PC-3 (cell line): ENCODE measurements around the gene SLC8A2. TPM values are rescaled to one million over a fixed set of nuclear protein-coding genes. Genes with fewer than 3 reads are reported as not detected.

ENCODE experiments used
- ATAC-seq: fragments of 200-7000 bp; cut with Tn5 transposase; 2 replicates; pipeline ENCODE4 v1.9.1; 2020; ENCODE audit warnings: mild to moderate bottlenecking, moderate library complexity
- BruUV-seq: library from RNA; stranded (reverse); fragments of 400-500 nt; replicated peaks from 2 replicates; lab custom pipeline; 2021; lab: Mats Ljungman, UMichigan
- CTCF ChIA-PET: fragments of 300-600 bp; sonication (Branson Sonifier 250); formaldehyde crosslinking; loops from one replicate; lab custom pipeline; 2022; ENCODE audit warnings: antibody characterized with exemption; lab: Charles Lee
- POLR2A ChIA-PET: fragments of 300-600 bp; sonication (Branson Sonifier 250); formaldehyde crosslinking; loops from one replicate; lab custom pipeline; 2022; ENCODE audit warnings: antibody characterized with exemption; ENCODE audit not compliant: unreplicated experiment; lab: Charles Lee
- DNase-seq: peaks from one replicate; pipeline ENCODE4 v3.0.0-alpha.2; 2015
- H2AFZ ChIP-seq: fragments of 300-600 bp; sonication (generic); 2 replicates; pipeline ENCODE4 v1.6.0; 2016; ENCODE audit warnings: antibody characterized with exemption, low read length
- H3F3A ChIP-seq: fragments of 300-600 bp; sonication (generic); one replicate; pipeline ENCODE4 v1.6.0; 2017; ENCODE audit warnings: antibody characterized with exemption, low read length, control low read depth, mild to moderate bottlenecking; ENCODE audit not compliant: unreplicated experiment
- H3K27ac ChIP-seq: fragments of 300-600 bp; sonication (generic); 2 replicates; pipeline ENCODE4 v1.5.1; 2016; ENCODE audit warnings: mild to moderate bottlenecking, low read length
- H3K27me3 ChIP-seq: fragments of 300-600 bp; sonication (generic); 2 replicates; pipeline ENCODE4 v1.6.1; 2016; ENCODE audit warnings: low read length, mixed read lengths
- H3K36me3 ChIP-seq: fragments of 300-600 bp; sonication (generic); 2 replicates; pipeline ENCODE4 v1.6.1; 2016; ENCODE audit warnings: low read depth, mixed run types, low read length, mixed read lengths
- H3K4me1 ChIP-seq: fragments of 300-600 bp; sonication (generic); 2 replicates; pipeline ENCODE4 v1.5.1; 2016; ENCODE audit warnings: low read length; ENCODE audit not compliant: insufficient read depth
- H3K4me2 ChIP-seq: fragments of 300-600 bp; sonication (generic); 2 replicates; pipeline ENCODE4 v1.6.0; 2016; ENCODE audit warnings: low read length
- H3K4me3 ChIP-seq: fragments of 300-600 bp; sonication (generic); 2 replicates; pipeline ENCODE4 v1.5.1; 2016; ENCODE audit warnings: mild to moderate bottlenecking, low read length, mixed read lengths
- H3K79me2 ChIP-seq: fragments of 300-600 bp; sonication (generic); 2 replicates; pipeline ENCODE4 v1.6.1; 2017; ENCODE audit warnings: low read length, mixed read lengths
- H3K9ac ChIP-seq: fragments of 300-600 bp; sonication (generic); 2 replicates; pipeline ENCODE4 v1.6.0; 2016; ENCODE audit warnings: mild to moderate bottlenecking, low read length
- H3K9me2 ChIP-seq: fragments of 300-600 bp; sonication (generic); replicated peaks from 2 replicates; pipeline ENCODE4 v1.6.1; 2016; ENCODE audit warnings: mixed run types, low read length, mixed read lengths
- H3K9me3 ChIP-seq: fragments of 300-600 bp; sonication (generic); 2 replicates; pipeline ENCODE4 v1.6.1; 2016; ENCODE audit warnings: low read length, mixed read lengths
- H4K20me1 ChIP-seq: fragments of 300-600 bp; sonication (generic); 2 replicates; pipeline ENCODE4 v1.6.1; 2016; ENCODE audit warnings: low read length, mixed read lengths
- CTCF ChIP-seq: fragments of 300-600 bp; sonication (generic); conservative IDR thresholded peaks from 2 replicates; pipeline ENCODE4 v1.5.1; 2017; ENCODE audit warnings: antibody characterized with exemption, low read depth, mild to moderate bottlenecking, low read length
- EZH2 ChIP-seq: fragments of 300-600 bp; sonication (generic); IDR thresholded peaks from one replicate; pipeline ENCODE4 v1.6.1; 2017; ENCODE audit warnings: antibody characterized with exemption, mild to moderate bottlenecking, low read length; ENCODE audit not compliant: unreplicated experiment
- EZH2phosphoT487 ChIP-seq: fragments of 300-600 bp; sonication (generic); IDR thresholded peaks from 2 replicates; pipeline ENCODE4 v1.6.1; 2018; ENCODE audit warnings: mild to moderate bottlenecking, antibody characterized with exemption, low read length, borderline replicate concordance
- intact Hi-C: fragments of 100-400 bp; cut with micrococcal nuclease; formaldehyde crosslinking; loops from 2 replicates; pipeline ENCODE4 v1.9.0; 2023
- total RNA-seq: library from RNA; depleted of rRNA; stranded (reverse); fragments of >200 nt; gene quantifications from 2 replicates; pipeline ENCODE4 v1.2.3, GENCODE V29; 2014

The SLC8A2 gene
- total RNA-seq, 1 experiment from 2014 or later = 0.33 TPM

DNA sequence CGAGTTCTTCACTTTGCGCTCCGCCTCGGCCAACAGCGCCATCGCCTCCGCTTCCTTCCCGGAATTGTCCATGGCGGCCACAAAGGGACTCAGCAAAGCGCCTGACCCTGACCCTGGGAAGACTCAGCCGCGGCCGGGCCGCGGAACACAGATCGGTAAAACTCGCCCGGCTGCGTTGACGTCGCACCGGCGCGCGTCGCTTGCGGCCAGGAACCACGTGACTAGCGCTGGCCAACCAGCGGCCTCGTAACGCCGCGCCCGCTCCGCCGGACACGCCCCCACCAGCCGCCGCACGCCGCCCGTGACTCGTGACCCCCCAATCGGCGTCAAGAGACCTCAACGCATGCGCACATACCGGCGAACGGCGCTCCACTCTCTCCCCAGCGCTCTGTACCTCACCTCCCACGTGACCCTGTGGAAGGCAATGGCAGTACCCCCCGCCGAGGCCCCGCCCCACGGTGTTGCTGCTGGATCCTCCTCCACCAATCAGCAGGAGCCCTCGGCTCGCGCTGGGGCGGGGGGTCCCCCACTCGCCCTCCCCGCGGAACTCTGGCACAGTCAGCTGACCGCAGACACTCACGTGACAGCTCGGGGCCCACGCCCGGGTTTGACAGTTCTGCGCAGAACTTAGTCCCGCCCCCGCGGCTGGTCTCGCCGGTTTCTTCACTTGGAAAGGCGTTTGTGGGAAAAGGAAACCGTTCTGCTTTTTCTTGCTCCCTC lies 43.3 kb upstream of the SLC8A2 start, which contains the start of gene NAPA:
TSS of gene NAPA (minus strand) at position 195 of the 720 bp plus-strand sequence. CDS start at position 72, 123 bp downstream.
- Histone ChIP-seq H3K9me2 (no peaks in the 10 kb centered on the region), H2AFZ (peak within 1 kb of the TSS; percentile 94), H3K36me3 (no peaks in the 10 kb centered on the region), H3K9me3 (no peaks in the 10 kb centered on the region), H3K4me1 (peaks cover 31% of the 10 kb centered on the region), H4K20me1 (peaks cover 13% of the 10 kb centered on the region; the same call in 1 of the 2 replicates), H3K4me2 (peak within 1 kb of the TSS; percentile 93), H3K27me3 (no peaks in the 10 kb centered on the region), H3K27ac (peak within 1 kb of the TSS; percentile 64), H3K79me2 (peaks cover 48% of the 10 kb centered on the region), H3K4me3 (peak within 1 kb of the TSS; percentile 95), H3F3A (no peaks in the 10 kb centered on the region), H3K9ac (peak within 1 kb of the TSS; percentile 93)
- intact Hi-C loops = loop anchor here (1.0 to 10.0 kb wide), 5 partner anchors 47 to 180 kb away; partner anchors contain the start of gene BICRA
- no peak for TF ChIP-seq EZH2
- no peak for TF ChIP-seq CTCF
- TF ChIP-seq EZH2phosphoT487 = no peak
- BruUV-seq = no TSS peak
- POLR2A ChIA-PET = interaction anchor here (0.6 kb wide), 1 partner anchor 65 kb away, joined by 4 read pairs; no protein-coding TSS in a partner anchor
- CTCF ChIA-PET = interaction anchor here (0.6 to 1.2 kb wide), 4 partner anchors 31 to 133 kb away, joined by 3 to 10 read pairs (median 6); partner anchors contain the start of gene KPTN
- ATAC-seq (peak; percentile 94), DNase-seq (peak; percentile 98)

DNA sequence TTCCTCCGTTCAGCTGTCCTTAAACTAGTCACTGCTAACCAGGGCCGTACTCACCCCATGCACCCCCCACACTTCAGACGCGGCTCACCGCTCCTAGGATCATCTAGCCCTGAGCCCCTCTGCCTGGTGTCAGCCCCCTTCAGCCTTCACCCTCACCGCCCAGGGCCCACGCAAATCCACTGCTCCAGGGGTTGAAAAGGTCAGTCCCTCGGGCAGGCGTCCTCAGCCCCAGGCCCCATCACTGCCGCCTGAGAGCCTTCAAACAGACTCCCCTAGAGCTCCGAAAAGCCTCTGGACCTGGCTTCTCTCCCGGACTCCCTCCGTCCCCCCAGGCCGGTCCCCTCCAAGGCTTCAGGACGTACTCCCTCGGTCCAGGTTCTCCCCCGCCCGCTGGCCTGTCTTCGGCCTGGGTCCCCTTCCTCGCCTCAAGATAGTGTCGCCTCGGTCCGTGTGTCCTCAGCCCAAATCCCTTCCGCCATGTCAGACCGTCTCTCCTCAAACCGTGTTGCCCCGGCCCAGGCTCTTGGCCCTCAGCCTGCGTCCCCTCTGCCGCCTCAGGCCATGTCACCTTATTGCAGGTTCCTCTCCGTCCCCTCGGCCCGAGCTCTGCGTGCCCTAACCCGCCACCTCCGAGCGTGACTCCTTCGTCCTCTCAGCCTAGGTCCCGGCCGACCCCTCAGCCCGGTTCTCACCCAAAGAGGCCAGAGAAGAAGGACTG lies 42.6 kb upstream of the SLC8A2 start:
- H3F3A ChIP-seq = no peaks in the 10 kb centered on the region
- intact Hi-C loops = loop anchor here (2.0 to 10.0 kb wide), 3 partner anchors 80 to 180 kb away; partner anchors contain the start of gene BICRA
- no peak for TF ChIP-seq EZH2
- TF ChIP-seq EZH2phosphoT487 = no peak
- no peak for TF ChIP-seq CTCF
- peak overlapping the region; percentile 56; the same call in 1 of the 2 replicates for H2AFZ ChIP-seq
- ChIA-PET POLR2A (interaction anchor here (0.6 to 0.7 kb wide), 2 partner anchors 64 to 1890 kb away, joined by 4 to 53 read pairs; no protein-coding TSS in a partner anchor), CTCF (no interaction called here)
- H3K27me3 ChIP-seq = no peaks in the 10 kb centered on the region
- H3K36me3 ChIP-seq = no peaks in the 10 kb centered on the region
- H3K9me3 ChIP-seq = no peaks in the 10 kb centered on the region
- no peak for DNase-seq
- BruUV-seq = TSS peak; percentile 90
- no peak for ATAC-seq
- H3K4me2 ChIP-seq = peak overlapping the region; percentile 93
- peak overlapping the region; percentile 93 for H3K9ac ChIP-seq
- peaks cover 18% of the 10 kb centered on the region; the same call in 1 of the 2 replicates for H4K20me1 ChIP-seq
- H3K4me3 ChIP-seq = peak overlapping the region; percentile 95
- peak overlapping the region; percentile 41 for H3K27ac ChIP-seq
- peaks cover 35% of the 10 kb centered on the region for H3K4me1 ChIP-seq
- no peaks in the 10 kb centered on the region for H3K9me2 ChIP-seq
- H3K79me2 ChIP-seq = peaks cover 55% of the 10 kb centered on the region
